Natural killer cell (primary cell): ENCODE measurements around the gene DNAH10. TPM values are rescaled to one million over a fixed set of nuclear protein-coding genes. Genes with fewer than 3 reads are reported as not detected.

Experiments
- ATAC-seq, 3 donors: fragments of 150-1000 bp in 2 of 3; fragments of 200-7000 bp in 1 of 3; cut with Tn5 transposase; 1 replicate in 1 of 3; 2 replicates in 2 of 3; pipeline ENCODE4 v1.10.0; 2021; ENCODE audit warnings: mild to moderate bottlenecking in 2 of 3, moderate library complexity in 2 of 3
- DNase-seq, 2 donors: peaks; one replicate each; pipeline versions ENCODE4 v3.0.0 to v3.0.0-alpha.2; 2013 to 2021; ENCODE audit warnings: mixed read lengths in 1 of 2
- H3K27ac ChIP-seq: one replicate; pipeline ENCODE4 v1.5.1; 2013; ENCODE audit warnings: mild to moderate bottlenecking, low read length
- H3K27me3 ChIP-seq: one replicate; pipeline ENCODE4 v1.6.1; 2013; ENCODE audit warnings: low read length; ENCODE audit not compliant: control insufficient read depth, insufficient read depth
- H3K36me3 ChIP-seq: one replicate; pipeline ENCODE4 v1.6.1; 2013; ENCODE audit warnings: low read length; ENCODE audit not compliant: control insufficient read depth, insufficient read depth
- H3K4me1 ChIP-seq: one replicate; pipeline ENCODE4 v1.6.1; 2013; ENCODE audit warnings: low read length; ENCODE audit not compliant: control insufficient read depth, insufficient read depth
- H3K4me3 ChIP-seq: one replicate; pipeline ENCODE4 v1.5.1; 2013; ENCODE audit warnings: low read length
- H3K9me3 ChIP-seq: one replicate; pipeline ENCODE4 v1.6.1; 2013; ENCODE audit warnings: low read length; ENCODE audit not compliant: control insufficient read depth, insufficient read depth
- H3K27ac Mint-ChIP-seq, 2 donors: one replicate each; pipeline ENCODE4 v1.8.0; 2022; ENCODE audit warnings: mild to moderate bottlenecking in 2 of 2, mixed read lengths in 2 of 2, moderate library complexity in 1 of 2
- H3K27me3 Mint-ChIP-seq, 2 donors: one replicate each; pipeline ENCODE4 v1.8.0; 2022; ENCODE audit warnings: low read depth in 2 of 2, mixed read lengths in 2 of 2
- H3K36me3 Mint-ChIP-seq: one replicate; pipeline ENCODE4 v1.8.0; 2022; ENCODE audit warnings: mixed read lengths
- H3K4me1 Mint-ChIP-seq, 2 donors: one replicate each; pipeline ENCODE4 v1.8.0; 2022; ENCODE audit warnings: mixed read lengths in 2 of 2
- H3K4me3 Mint-ChIP-seq: one replicate; pipeline ENCODE4 v1.8.0; 2022; ENCODE audit warnings: mild to moderate bottlenecking, moderate library complexity, mixed read lengths
- H3K9me3 Mint-ChIP-seq, 2 donors: one replicate each; pipeline ENCODE4 v1.8.0; 2022; ENCODE audit warnings: mixed read lengths in 2 of 2
- WGBS: methylation state at CpG from one replicate; pipeline ENCODE4 v1.1.7; 2013; ENCODE audit warnings: missing lambda C conversion rate; ENCODE audit not compliant: insufficient coverage; 5-methylcytosine and 5-hydroxymethylcytosine counted together
- intact Hi-C: fragments of 100-400 bp; cut with micrococcal nuclease; formaldehyde crosslinking; loops from one replicate; pipeline ENCODE4 v1.14.2; 2022
- total RNA-seq, 4 donors: library from RNA; stranded (reverse); fragments of 120-200 nt in 1 of 4; gene quantifications; one replicate each; pipeline versions ENCODE4 v1.2.3 to v1.2.4, GENCODE V29; 2013 to 2022
- TF ChIP-seq, protein P1 (sequence below): fragments of 200-600 bp; IDR thresholded peaks from one replicate; pipeline ENCODE4 v1.8.0; 2022; ENCODE audit warnings: antibody characterized with exemption

The DNAH10 gene
- total RNA-seq, 3 donors from 2014 or later (not counting 1 experiment from before 2014, with no cell fraction given), result 0.43 to 1.7 (median 0.94) TPM

DNA sequence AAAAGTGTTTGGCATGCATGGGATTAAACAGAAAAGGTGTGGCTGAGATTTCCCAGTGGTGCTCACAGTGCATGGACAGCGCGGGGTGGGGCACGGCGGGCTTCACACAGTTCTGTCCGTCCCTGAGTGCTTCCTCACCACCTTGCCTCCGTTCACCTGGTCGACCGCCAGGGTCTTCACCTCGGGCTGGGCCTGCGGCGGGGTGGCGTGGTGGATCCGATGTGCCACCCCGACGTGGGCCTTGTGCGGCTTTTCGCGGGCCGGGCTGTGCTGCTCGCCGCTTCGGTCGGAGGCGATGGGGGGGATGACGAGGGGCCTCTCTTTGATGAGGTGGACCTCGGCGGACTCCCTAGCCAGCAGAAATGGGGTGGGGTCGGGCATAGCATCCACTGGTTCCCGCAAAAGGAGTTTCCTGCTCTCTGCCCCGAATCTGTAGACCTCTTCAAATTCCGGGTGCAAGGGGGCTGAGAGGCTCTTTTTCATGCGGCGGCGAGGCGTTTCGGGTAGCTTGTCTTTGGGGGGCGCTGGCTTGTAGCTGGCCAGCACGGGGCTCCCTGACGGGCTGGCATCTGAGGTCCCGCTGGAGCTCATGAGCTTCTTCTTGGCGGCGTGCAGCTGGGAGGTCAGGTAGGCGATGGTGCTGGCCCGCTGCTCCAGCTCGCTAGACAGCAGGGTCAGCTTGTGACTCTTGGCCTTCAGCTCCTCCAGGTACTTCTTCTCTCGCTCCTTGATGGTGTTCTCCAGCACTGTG lies 175.0 kb downstream of the DNAH10 start:
- H3K4me3 ChIP-seq, result peak overlapping the region; percentile 0
- H3K9me3 Mint-ChIP-seq, result no peaks in the 10 kb centered on the region
- DNase-seq (no peak), ATAC-seq (no peak)
- no peaks in the 10 kb centered on the region for H3K9me3 ChIP-seq
- TF ChIP-seq, protein P1, sequence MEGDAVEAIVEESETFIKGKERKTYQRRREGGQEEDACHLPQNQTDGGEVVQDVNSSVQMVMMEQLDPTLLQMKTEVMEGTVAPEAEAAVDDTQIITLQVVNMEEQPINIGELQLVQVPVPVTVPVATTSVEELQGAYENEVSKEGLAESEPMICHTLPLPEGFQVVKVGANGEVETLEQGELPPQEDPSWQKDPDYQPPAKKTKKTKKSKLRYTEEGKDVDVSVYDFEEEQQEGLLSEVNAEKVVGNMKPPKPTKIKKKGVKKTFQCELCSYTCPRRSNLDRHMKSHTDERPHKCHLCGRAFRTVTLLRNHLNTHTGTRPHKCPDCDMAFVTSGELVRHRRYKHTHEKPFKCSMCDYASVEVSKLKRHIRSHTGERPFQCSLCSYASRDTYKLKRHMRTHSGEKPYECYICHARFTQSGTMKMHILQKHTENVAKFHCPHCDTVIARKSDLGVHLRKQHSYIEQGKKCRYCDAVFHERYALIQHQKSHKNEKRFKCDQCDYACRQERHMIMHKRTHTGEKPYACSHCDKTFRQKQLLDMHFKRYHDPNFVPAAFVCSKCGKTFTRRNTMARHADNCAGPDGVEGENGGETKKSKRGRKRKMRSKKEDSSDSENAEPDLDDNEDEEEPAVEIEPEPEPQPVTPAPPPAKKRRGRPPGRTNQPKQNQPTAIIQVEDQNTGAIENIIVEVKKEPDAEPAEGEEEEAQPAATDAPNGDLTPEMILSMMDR, result no peak
- peak overlapping the region; percentile 84 for H3K4me3 Mint-ChIP-seq
- no peaks in the 10 kb centered on the region for H3K27me3 Mint-ChIP-seq
- H3K36me3 ChIP-seq, result peaks cover 12% of the 10 kb centered on the region
- peaks cover 8% of the 10 kb centered on the region for H3K36me3 Mint-ChIP-seq
- H3K27ac Mint-ChIP-seq, result peak overlapping the region; percentile 95 to 96
- H3K4me1 Mint-ChIP-seq, result peaks cover 66 to 67% of the 10 kb centered on the region in 2 donors
- no peaks in the 10 kb centered on the region for H3K27me3 ChIP-seq
- intact Hi-C loops, result loop anchor here (1.0 to 10.0 kb wide), 3 partner anchors 32 to 488 kb away; partner anchors contain the start of genes CCDC92 and ZNF664
- H3K27ac ChIP-seq, result peak overlapping the region; percentile 69
- WGBS, result 92% methylated on average over 46 of the region's 46 CpGs
- H3K4me1 ChIP-seq, result peaks cover 62% of the 10 kb centered on the region

DNA sequence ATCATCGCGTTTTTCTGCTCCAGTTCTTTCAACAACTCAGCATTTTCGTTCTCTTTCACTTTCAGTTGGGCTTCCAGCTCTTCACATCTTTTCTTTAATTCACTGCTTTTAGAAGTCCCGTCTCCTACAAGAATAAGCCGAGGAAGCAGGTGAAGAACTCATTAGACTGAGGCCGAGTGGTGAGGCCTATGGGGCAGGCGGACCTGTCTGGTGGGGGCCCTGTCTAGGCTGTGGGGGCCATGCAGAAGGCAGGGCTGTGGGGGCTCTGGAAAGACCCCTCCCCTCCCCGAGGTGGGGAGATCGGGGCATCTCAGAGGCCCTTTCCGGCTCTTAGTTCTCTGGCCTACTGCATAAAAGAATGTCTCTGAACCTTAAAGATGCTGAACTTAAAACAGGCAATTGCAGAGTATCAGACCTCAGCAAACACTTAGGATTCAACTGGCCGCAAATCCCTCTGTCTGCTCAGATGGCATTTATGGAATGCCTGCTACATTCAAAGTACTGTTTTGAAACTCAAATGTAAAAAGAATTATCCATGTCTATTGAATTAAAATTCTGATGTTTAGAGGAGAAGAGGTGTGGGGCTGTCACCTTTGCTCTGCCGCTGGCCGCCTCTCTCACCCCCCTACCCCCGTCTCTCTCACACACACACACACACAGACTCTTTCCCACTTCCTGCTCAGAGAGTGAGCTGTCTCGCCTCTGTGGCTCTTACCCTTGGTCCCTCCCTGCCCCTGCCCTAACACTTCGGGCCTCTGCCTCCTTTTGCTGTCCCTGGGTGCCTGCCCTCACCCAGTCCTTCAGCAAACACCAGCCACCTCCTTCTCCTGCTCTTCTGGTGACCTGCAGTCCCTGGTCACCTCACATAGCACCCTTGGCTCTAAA lies 175.8 kb downstream of the DNAH10 start:
- H3K27ac ChIP-seq, result peak overlapping the region; percentile 69
- intact Hi-C loops, result loop anchor here (1.0 to 10.0 kb wide), 3 partner anchors 33 to 487 kb away; partner anchors contain the start of genes CCDC92 and ZNF664
- no peaks in the 10 kb centered on the region for H3K27me3 Mint-ChIP-seq

DNA sequence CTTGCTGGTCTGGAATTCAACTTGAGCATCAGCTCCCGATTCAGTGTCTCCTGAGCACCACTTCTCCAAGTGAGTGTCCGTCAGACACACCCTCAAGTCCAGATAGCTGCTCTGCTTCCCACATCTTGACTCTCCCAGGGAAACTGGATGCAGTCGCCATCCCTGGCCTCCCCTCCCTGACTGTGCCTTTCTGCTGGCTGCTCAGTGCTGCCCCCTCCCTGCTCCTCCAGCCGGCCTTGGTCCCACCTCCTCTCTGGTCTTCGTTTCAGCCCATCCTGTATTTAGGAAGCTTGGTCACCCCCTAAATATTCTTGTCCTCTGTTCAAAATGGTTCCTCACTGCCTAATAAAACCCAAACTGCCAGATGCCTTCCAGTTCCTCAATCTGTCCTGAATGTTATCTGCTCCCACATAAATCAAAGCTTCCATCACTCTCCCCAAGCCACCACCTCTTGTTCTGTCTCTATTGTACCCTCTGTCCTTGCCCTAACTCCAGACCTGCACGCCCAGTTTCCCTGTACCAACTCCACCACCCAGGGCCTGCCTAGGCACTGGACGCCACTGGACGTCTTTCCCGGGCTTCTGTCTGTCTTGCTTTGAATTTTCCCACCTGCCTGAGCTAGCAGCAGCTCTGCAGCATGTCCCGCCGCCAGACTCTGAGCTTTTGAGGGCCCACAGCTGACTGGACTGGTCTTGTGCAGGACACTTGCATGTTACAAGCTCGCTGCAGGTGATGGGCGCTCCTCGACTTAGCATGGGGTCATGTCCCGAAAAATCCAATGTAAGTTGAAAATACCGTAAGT lies 176.8 kb downstream of the DNAH10 start:
- Mint-ChIP-seq H3K36me3 (peaks cover 15% of the 10 kb centered on the region), H3K9me3 (no peaks in the 10 kb centered on the region), H3K27ac (peak overlapping the region; percentile 95 to 96), H3K4me1 (peaks cover 53 to 58% of the 10 kb centered on the region in 2 donors), H3K27me3 (no peaks in the 10 kb centered on the region), H3K4me3 (peak overlapping the region; percentile 84)
- Histone ChIP-seq H3K27ac (peak overlapping the region; percentile 69), H3K4me3 (no peak overlapping the region), H3K4me1 (peaks cover 53% of the 10 kb centered on the region), H3K27me3 (no peaks in the 10 kb centered on the region), H3K36me3 (peaks cover 18% of the 10 kb centered on the region), H3K9me3 (no peaks in the 10 kb centered on the region)
- ATAC-seq (no peak), DNase-seq (peak in 1 of 2 donors; percentile 36)
- intact Hi-C loops, result loop anchor here (5.0 to 10.0 kb wide), 2 partner anchors 33 to 486 kb away; partner anchors contain the start of genes CCDC92 and ZNF664
- WGBS, result 87% methylated on average over 16 of the region's 16 CpGs
- TF ChIP-seq, protein P1, result peak; percentile 16

More for the DNA sequence above, 175.8 kb downstream of the DNAH10 start:
- Histone ChIP-seq H3K27me3 (no peaks in the 10 kb centered on the region), H3K9me3 (no peaks in the 10 kb centered on the region), H3K4me3 (peak overlapping the region; percentile 0), H3K36me3 (peaks cover 17% of the 10 kb centered on the region), H3K4me1 (peaks cover 62% of the 10 kb centered on the region)
- Mint-ChIP-seq H3K4me1 (peaks cover 62 to 66% of the 10 kb centered on the region in 2 donors), H3K9me3 (no peaks in the 10 kb centered on the region), H3K27ac (peak overlapping the region; percentile 95 to 96), H3K36me3 (peaks cover 15% of the 10 kb centered on the region), H3K4me3 (peak overlapping the region; percentile 84)
- TF ChIP-seq, protein P1, result no peak
- DNase-seq (peak; percentile 61 to 73), ATAC-seq (peak; percentile 82 to 89 (median 88))
- WGBS, result 7% methylated on average over 16 of the region's 16 CpGs
